ENCODE results near the gene KCNS3. TPM values are rescaled to one million over a fixed set of nuclear protein-coding genes. Genes with fewer than 3 reads are reported as not detected.
A peak's percentile ranks its signal among the peaks of the same experiment; 100 is the strongest.

KCNS3 gene
- total and polyA plus RNA-seq, 2 of the 4 experiments (the other 2 are of a cell fraction): 2.9 to 4.3 TPM

- no peak overlapping the region for H2BK15ac ChIP-seq (ENCODE audit: low read depth, low read length)
- in situ Hi-C loops (cut with MboI; ENCODE audit: low sequenced_read_pairs) (loop anchor here (25.0 kb wide), 1 partner anchor 310 kb away; no protein-coding TSS in a partner anchor), dilution Hi-C loops (cut with HindIII; ENCODE audit: low sequenced_read_pairs, unreplicated experiment) (no loop called here), intact Hi-C loops (cut with micrococcal nuclease) (loop anchor here (1.0 kb wide), 4 partner anchors 265 to 526 kb away; no protein-coding TSS in a partner anchor)
- no peaks in the 10 kb centered on the region for H3K9me1 ChIP-seq (ENCODE audit: insufficient read depth, low read length)
- H3K18ac ChIP-seq (ENCODE audit: low read depth, low read length): no peak overlapping the region
- H3K4ac ChIP-seq (ENCODE audit: low read depth, low read length): no peak overlapping the region
- BruUV-seq (replicated peaks): no TSS peak
- no peak overlapping the region for H3K4me2 ChIP-seq (ENCODE audit: low read depth, low read length)
- peaks cover 5% of the 10 kb centered on the region for H3K27me3 ChIP-seq (ENCODE audit: control insufficient read depth, insufficient read depth, low read length)
- no peak overlapping the region for H3K23ac ChIP-seq (ENCODE audit: low read depth, low read length)
- no peaks in the 10 kb centered on the region for H3K4me1 ChIP-seq (ENCODE audit: control insufficient read depth, insufficient read depth, low read length)
- H3K79me1 ChIP-seq (ENCODE audit: low read depth in 1 of 2, low read length in 2 of 2): no peaks in the 10 kb centered on the region
- no peaks in the 10 kb centered on the region for H3K36me3 ChIP-seq (ENCODE audit: control insufficient read depth, insufficient read depth, low read length)
- H2BK5ac ChIP-seq (ENCODE audit: low read depth, low read length, poor library complexity, severe bottlenecking): no peak overlapping the region
- ChIA-PET POLR2A (ENCODE audit: unreplicated experiment) (no interaction called here), CTCF (interaction anchor here (0.8 to 1.2 kb wide), 2 partner anchors 266 to 298 kb away, joined by 3 to 4 read pairs; no protein-coding TSS in a partner anchor)
- H3K14ac ChIP-seq (replicated peaks; ENCODE audit: low read depth, low read length): no peak overlapping the region
- H2AK5ac ChIP-seq (ENCODE audit: low read depth, low read length): no peak overlapping the region
- H2BK20ac ChIP-seq (ENCODE audit: low read depth, low read length): no peak overlapping the region
- no peaks in the 10 kb centered on the region for H4K20me1 ChIP-seq (ENCODE audit: insufficient read depth, low read length)
- no peak overlapping the region for H3K56ac ChIP-seq (ENCODE audit: extremely low read depth, insufficient read depth, low read length)
- DNase-seq (peak; percentile 69), ATAC-seq (ENCODE audit: low read depth) (peak; percentile 98)
- no peak overlapping the region for H4K91ac ChIP-seq (ENCODE audit: insufficient read depth, low read depth, low read length)
- no peak overlapping the region for H4K5ac ChIP-seq (ENCODE audit: low read depth, low read length)
- H3K9ac ChIP-seq (ENCODE audit: low read depth, low read length): no peak overlapping the region
- peak overlapping the region; percentile 12 for H2AFZ ChIP-seq (replicated peaks; ENCODE audit: low read length, poor library complexity)
- no peak overlapping the region for H4K8ac ChIP-seq (ENCODE audit: low read depth in 2 of 2, low read length in 2 of 2)
- H3K4me3 ChIP-seq (ENCODE audit: insufficient read depth, low read depth, low read length): no peak overlapping the region
- H2BK120ac ChIP-seq (ENCODE audit: low read depth, low read length): no peak overlapping the region
- H3K27ac ChIP-seq (ENCODE audit: insufficient read depth, low read length): no peak overlapping the region
- WGBS, 2 experiments (ENCODE audit: extremely low coverage in 2 of 2, insufficient read length in 1 of 2): no CpG with 5 or more reads among the region's 9 CpGs
- no peak overlapping the region for H2AK9ac ChIP-seq (replicated peaks; ENCODE audit: low read depth, low read length, poor library complexity)
- H3K9me3 ChIP-seq (ENCODE audit: control insufficient read depth, insufficient read depth, low read length): no peaks in the 10 kb centered on the region
- TF ChIP-seq SMC3 (IDR thresholded peaks at IDR 0.05; ENCODE audit: low read depth, low read length) (peak; percentile 99), RFX5 (IDR thresholded peaks at IDR 0.05; ENCODE audit: low read depth, low read length) (no peak), RAD21 (IDR thresholded peaks at IDR 0.05; ENCODE audit: low read length) (peak; percentile 98), MXI1 (IDR thresholded peaks at IDR 0.05; ENCODE audit: borderline replicate concordance, low read depth, low read length) (no peak), ELK1 (IDR thresholded peaks at IDR 0.05; ENCODE audit: borderline replicate concordance, low read depth, low read length) (no peak), RCOR1 (IDR thresholded peaks at IDR 0.05; ENCODE audit: insufficient replicate concordance, low read length) (no peak), MAZ (IDR thresholded peaks at IDR 0.05; ENCODE audit: borderline replicate concordance, low read depth, low read length) (0 out of 2 replicates have a peak, but pooled peaks have one; percentile 36), CTCF (conservative IDR thresholded peaks at IDR 0.05; ENCODE audit: low read depth, low read length) (peak; percentile 98), USF2 (IDR thresholded peaks at IDR 0.05; ENCODE audit: low read depth, low read length) (no peak), CEBPB (IDR thresholded peaks at IDR 0.05; ENCODE audit: low read depth, low read length) (0 out of 2 replicates have a peak, but pooled peaks have one; percentile 19), NFE2L2 (IDR thresholded peaks at IDR 0.05; ENCODE audit: low read depth, low read length) (no peak), BHLHE40 (IDR thresholded peaks at IDR 0.05; ENCODE audit: low read depth, low read length) (no peak), CHD1 (IDR thresholded peaks at IDR 0.05; ENCODE audit: low read depth, low read length) (peak; percentile 89; the same call in 1 of the 2 replicates)
These were observed 26.5 kb upstream of the KCNS3 start for GRCh38 chr2:17851731-17852585.

Data from IMR-90 (cell line).